ENCODE data around the gene C12orf54. TPM values are rescaled to one million over a fixed set of nuclear protein-coding genes. Genes with fewer than 3 reads are reported as not detected.
"Not testable (repeated sequence)": the region's sequence is repeated elsewhere in the genome, so short reads cannot be mapped to it uniquely, and the experiment has no call there.

C12orf54 gene
- total RNA-seq, 3 donors from 2014 or later, result 0.64 TPM; not detected in 2

- no peaks in the 10 kb centered on the region for H3K4me1 ChIP-seq
- no peak for TF ChIP-seq POLR2AphosphoS5 (IDR thresholded peaks at IDR 0.05)
- TF ChIP-seq CTCF (IDR thresholded peaks at IDR 0.05), result no peak
- TF ChIP-seq POLR2A (IDR thresholded peaks at IDR 0.05), result no peak
- intact Hi-C loops (cut with DNase I; ENCODE audit: low total_unique reads), result no loop called here
- H3K36me3 ChIP-seq, result no peaks in the 10 kb centered on the region
- H3K9me3 ChIP-seq, result no peaks in the 10 kb centered on the region
- H3K27me3 ChIP-seq, result no peaks in the 10 kb centered on the region
- DNase-seq (ENCODE audit: low spot score in 2 of 2), result no peak
- H3K4me3 ChIP-seq, result no peak overlapping the region
- H3K27ac ChIP-seq, result no peak overlapping the region
Observed at GRCh38 chr12:48486261-48486660, 4.0 kb downstream of the C12orf54 start.

GRCh38 chr12:48486679-48487078 lies 4.4 kb downstream of the C12orf54 start:
- Histone ChIP-seq H3K27me3 (no peaks in the 10 kb centered on the region), H3K4me3 (no peak overlapping the region), H3K36me3 (no peaks in the 10 kb centered on the region), H3K4me1 (no peaks in the 10 kb centered on the region), H3K27ac (no peak overlapping the region), H3K9me3 (no peaks in the 10 kb centered on the region)
- intact Hi-C loops (cut with DNase I; ENCODE audit: low total_unique reads), result no loop called here
- DNase-seq (ENCODE audit: low spot score in 2 of 2), result no peak
- no peak for TF ChIP-seq POLR2A (IDR thresholded peaks at IDR 0.05)
- TF ChIP-seq POLR2AphosphoS5 (IDR thresholded peaks at IDR 0.05), result no peak
- TF ChIP-seq CTCF (IDR thresholded peaks at IDR 0.05), result no peak

- no peak overlapping the region for H3K4me3 ChIP-seq
- H3K36me3 ChIP-seq, result no peaks in the 10 kb centered on the region
- intact Hi-C loops (cut with DNase I; ENCODE audit: low total_unique reads), result no loop called here
- H3K9me3 ChIP-seq, result no peaks in the 10 kb centered on the region
- H3K4me1 ChIP-seq, result no peaks in the 10 kb centered on the region
- no peak overlapping the region for H3K27ac ChIP-seq
- no peak for DNase-seq (ENCODE audit: low spot score in 2 of 2)
- H3K27me3 ChIP-seq, result no peaks in the 10 kb centered on the region
- TF ChIP-seq POLR2AphosphoS5 (IDR thresholded peaks at IDR 0.05) (no peak), CTCF (IDR thresholded peaks at IDR 0.05) (no peak), POLR2A (IDR thresholded peaks at IDR 0.05) (no peak)
Observed at GRCh38 chr12:48489012-48489411, 6.7 kb downstream of the C12orf54 start.

- H3K4me1 ChIP-seq; DNase-seq (ENCODE audit: low spot score in 2 of 2); H3K27ac ChIP-seq; H3K4me3 ChIP-seq; intact Hi-C loops (cut with DNase I; ENCODE audit: low total_unique reads); H3K9me3 ChIP-seq; H3K36me3 ChIP-seq; H3K27me3 ChIP-seq: not testable (repeated sequence)
Observed at GRCh38 chr12:48489456-48489855, 7.2 kb downstream of the C12orf54 start.

GRCh38 chr12:48500281-48500680 lies 18.0 kb downstream of the C12orf54 start:
- intact Hi-C loops (cut with DNase I; ENCODE audit: low total_unique reads); H3K4me1 ChIP-seq; H3K27ac ChIP-seq; H3K36me3 ChIP-seq; H3K4me3 ChIP-seq; DNase-seq (ENCODE audit: low spot score in 2 of 2); H3K27me3 ChIP-seq; H3K9me3 ChIP-seq: not testable (repeated sequence)

- H3K27me3 ChIP-seq; H3K36me3 ChIP-seq; intact Hi-C loops (cut with DNase I; ENCODE audit: low total_unique reads); H3K9me3 ChIP-seq; H3K4me1 ChIP-seq; DNase-seq (ENCODE audit: low spot score in 2 of 2); H3K4me3 ChIP-seq; H3K27ac ChIP-seq: not testable (repeated sequence)
Observed at GRCh38 chr12:48506836-48507235, 24.5 kb downstream of the C12orf54 start.

GRCh38 chr12:48508987-48509386 lies 26.7 kb downstream of the C12orf54 start:
- TF ChIP-seq CTCF (IDR thresholded peaks at IDR 0.05), result no peak
- no peak for TF ChIP-seq POLR2AphosphoS5 (IDR thresholded peaks at IDR 0.05)
- no peak for TF ChIP-seq POLR2A (IDR thresholded peaks at IDR 0.05)
- H3K36me3 ChIP-seq, result no peaks in the 10 kb centered on the region
- H3K27ac ChIP-seq, result no peak overlapping the region
- peaks cover 0 to 9% of the 10 kb centered on the region in 2 donors for H3K9me3 ChIP-seq
- DNase-seq (ENCODE audit: low spot score in 2 of 2), result no peak
- no peak overlapping the region for H3K4me3 ChIP-seq
- intact Hi-C loops (cut with DNase I; ENCODE audit: low total_unique reads), result no loop called here
- no peaks in the 10 kb centered on the region for H3K4me1 ChIP-seq
- no peaks in the 10 kb centered on the region for H3K27me3 ChIP-seq
